Measurements from ENCODE around the gene VPS29. TPM values are rescaled to one million over a fixed set of nuclear protein-coding genes. Genes with fewer than 3 reads are reported as not detected.
"Not testable (repeated sequence)": the region's sequence is repeated elsewhere in the genome, so short reads cannot be mapped to it uniquely, and the experiment has no call there.

The VPS29 gene
- total and polyA plus RNA-seq, 2 of the 8 experiments (the other 6 are each of a cell fraction or from before 2014, with no cell fraction given): 59.0 to 74.6 TPM

DNA sequence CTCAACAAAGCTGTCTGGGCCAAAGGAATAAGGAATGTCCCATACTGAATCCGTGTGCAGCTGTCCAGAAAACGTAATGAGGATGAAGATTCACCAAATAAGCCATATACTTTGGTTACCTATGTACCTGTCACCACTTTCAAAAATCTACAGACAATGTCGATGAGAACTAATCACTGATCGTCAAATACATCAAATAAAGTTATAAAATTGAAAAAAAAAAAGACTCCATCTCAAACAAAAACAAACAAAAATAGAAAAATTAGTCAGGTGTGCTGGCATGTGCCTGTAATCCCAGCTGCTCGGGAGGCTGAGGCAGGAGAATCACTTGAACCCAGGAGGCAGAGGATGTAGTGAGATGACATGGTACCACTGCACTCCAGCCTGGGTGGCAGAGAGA lies 40.7 kb downstream of the VPS29 start:
- not testable (repeated sequence) for H3K23me2 ChIP-seq (ENCODE audit: low read depth, low read length); H3K4me1 ChIP-seq (replicated peaks in 1 of 4; ENCODE audit: control insufficient read depth in 3 of 4, insufficient read depth in 4 of 4, low read length in 3 of 4); H3K4ac ChIP-seq (replicated peaks; ENCODE audit: insufficient read length, low read depth, low read length); H3K27ac ChIP-seq (ENCODE audit: low read depth, low read length); DNase-seq (ENCODE audit: low read depth in 1 of 2, low spot score in 2 of 2); H2AFZ ChIP-seq (ENCODE audit: low read length); H3K27me3 ChIP-seq (replicated peaks in 1 of 4; ENCODE audit: control insufficient read depth in 3 of 4, extremely low read depth in 1 of 4, insufficient read depth in 3 of 4, low read length in 3 of 4); H2BK12ac ChIP-seq (ENCODE audit: low read depth, low read length); H3K23ac ChIP-seq (ENCODE audit: insufficient read length); H3K18ac ChIP-seq (ENCODE audit: extremely low read depth, low read length); H4K91ac ChIP-seq (replicated peaks; ENCODE audit: insufficient read length, low read length); H3K4me3 ChIP-seq (ENCODE audit: extremely low read depth in 1 of 4, insufficient read depth in 2 of 4, low read depth in 3 of 4, low read length in 4 of 4); H2BK15ac ChIP-seq (ENCODE audit: low read length); H4K20me1 ChIP-seq (replicated peaks in 1 of 2; ENCODE audit: control insufficient read depth in 1 of 2, insufficient read depth in 2 of 2, low read length in 2 of 2); H4K5ac ChIP-seq (ENCODE audit: insufficient read length, low read depth, low read length); H3K9ac ChIP-seq (replicated peaks in 1 of 4; ENCODE audit: extremely low read depth in 1 of 4, low read depth in 3 of 4, low read length in 3 of 4); H2BK20ac ChIP-seq (ENCODE audit: low read length); H2BK5ac ChIP-seq (ENCODE audit: low read depth, low read length); H3K9me3 ChIP-seq (ENCODE audit: insufficient read depth in 2 of 2, low read depth in 1 of 2, low read length in 1 of 2); H2BK120ac ChIP-seq (replicated peaks; ENCODE audit: low read depth, low read length); H3K14ac ChIP-seq (ENCODE audit: insufficient read length); FAIRE-seq; H3K79me1 ChIP-seq (ENCODE audit: low read depth, low read length); H3K4me2 ChIP-seq (ENCODE audit: insufficient read depth in 1 of 2, low read depth in 2 of 2, low read length in 2 of 2); H4K8ac ChIP-seq (ENCODE audit: extremely low read depth, insufficient read depth, low read length); H3K56ac ChIP-seq (replicated peaks; ENCODE audit: insufficient read length, low read depth, low read length); H2AK5ac ChIP-seq (ENCODE audit: low read depth, low read length)
- H3K79me2 ChIP-seq (ENCODE audit: control insufficient read depth in 1 of 2, insufficient read depth in 2 of 2, low read length in 2 of 2): peaks cover 0 to 15% of the 10 kb centered on the region in 2 experiments; a peak in 2 of 4 replicates
- WGBS, 2 experiments (ENCODE audit: extremely low coverage in 1 of 2, insufficient coverage in 1 of 2, insufficient read length in 1 of 2, insufficient replicate concordance in 2 of 2, low coverage in 1 of 2, low lambda C conversion rate in 2 of 2, missing lambda C conversion rate in 1 of 2): 84% methylated on average over 5 of the region's 5 CpGs; no CpG with 5 or more reads in 1 of the 2 experiments
- ChIA-PET CTCF (ENCODE audit: partially characterized antibody) (interaction anchor here (1.0 kb wide), 1 partner anchor 11 kb away, joined by 7 read pairs; the partner anchor contains the start of gene ARPC3), POLR2A (ENCODE audit: partially characterized antibody) (interaction anchor here (2.9 kb wide), 1 partner anchor 11 kb away, joined by 13 read pairs; the partner anchor contains the start of gene ARPC3)
- H3K36me3 ChIP-seq (ENCODE audit: control insufficient read depth in 2 of 4, insufficient read depth in 4 of 4, low read length in 3 of 4): peaks cover 8 to 42% (median 24%) of the 10 kb centered on the region in 4 experiments
